SK-N-SH treated with all-trans-retinoic acid at 6 μM for 48 hours (cell line): Measurements from ENCODE around the gene BPIFB6.

Source experiments
- ARNTL ChIP-seq: fragments of 450-650 bp; formaldehyde crosslinking; IDR thresholded peaks from 2 replicates; pipeline ENCODE4 v1.5.0; 2020; ENCODE audit warnings: low read depth, mild to moderate bottlenecking, moderate library complexity, borderline replicate concordance
- BACH2 ChIP-seq: fragments of 250-450 bp; sonication (Bioruptor Pico); IDR thresholded peaks from 2 replicates; pipeline ENCODE4 v1.9.0; 2021; ENCODE audit warnings: mild to moderate bottlenecking, borderline replicate concordance
- CSRNP3 ChIP-seq: fragments of 250-450 bp; sonication (Bioruptor Pico); IDR thresholded peaks from 2 replicates; pipeline ENCODE4 v1.5.1; 2021; ENCODE audit warnings: mild to moderate bottlenecking, moderate library complexity
- ISL1 ChIP-seq: fragments of 250-450 bp; sonication (Bioruptor Pico); IDR thresholded peaks from 2 replicates; pipeline ENCODE4 v2.1.2; 2022; ENCODE audit warnings: mild to moderate bottlenecking, moderate library complexity
- OSR1 ChIP-seq: fragments of 250-450 bp; sonication (Bioruptor Pico); IDR thresholded peaks from 2 replicates; pipeline ENCODE4 v1.8.0; 2022; ENCODE audit warnings: moderate library complexity, mild to moderate bottlenecking, inconsistent platforms
- RARB ChIP-seq: fragments of 250-450 bp; sonication (Bioruptor Pico); IDR thresholded peaks from 2 replicates; pipeline ENCODE4 v1.8.0; 2021; ENCODE audit warnings: mild to moderate bottlenecking, moderate library complexity
- SNAI2 ChIP-seq: fragments of 250-450 bp; sonication (Bioruptor Pico); IDR thresholded peaks from 2 replicates; pipeline ENCODE4 v1.5.0; 2020; ENCODE audit warnings: mild to moderate bottlenecking, moderate library complexity
- TCF4 ChIP-seq: fragments of 250-450 bp; sonication (Bioruptor Pico); IDR thresholded peaks from 2 replicates; pipeline ENCODE4 v1.8.0; 2021; ENCODE audit warnings: mild to moderate bottlenecking, moderate library complexity, borderline replicate concordance
- ZC3H10 ChIP-seq: fragments of 250-450 bp; sonication (Bioruptor Pico); IDR thresholded peaks from 2 replicates; pipeline ENCODE4 v1.5.1; 2021; ENCODE audit warnings: mild to moderate bottlenecking, moderate library complexity
- TF ChIP-seq, protein P1 (sequence below): fragments of 250-450 bp; sonication (Bioruptor Pico); IDR thresholded peaks from 2 replicates; pipeline ENCODE4 v1.5.0; 2020; ENCODE audit warnings: mild to moderate bottlenecking, moderate library complexity
- TF ChIP-seq, protein P2 (sequence below): fragments of 250-450 bp; sonication (Bioruptor Pico); IDR thresholded peaks from 2 replicates; pipeline ENCODE4 v1.5.1; 2020; ENCODE audit warnings: low read depth, mild to moderate bottlenecking, moderate library complexity

DNA sequence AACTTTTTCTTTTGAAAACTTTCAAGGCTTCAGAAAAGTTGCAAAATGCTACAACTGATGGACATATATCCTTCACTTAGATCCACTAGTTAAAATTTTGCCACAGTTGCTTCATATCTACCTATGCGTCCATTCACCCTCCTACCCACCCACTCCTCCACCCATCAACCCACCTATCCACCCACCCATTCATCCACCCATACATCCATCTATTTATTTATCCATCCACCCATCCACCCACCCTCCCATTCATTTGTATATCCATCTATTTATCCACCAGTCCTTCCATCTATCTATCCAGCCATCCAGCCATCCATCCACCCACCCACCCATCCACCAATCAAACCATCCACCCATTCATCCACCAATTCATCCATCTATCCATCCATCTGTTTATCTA lies 61.6 kb downstream of the BPIFB6 start:
- TF ChIP-seq, protein P1, sequence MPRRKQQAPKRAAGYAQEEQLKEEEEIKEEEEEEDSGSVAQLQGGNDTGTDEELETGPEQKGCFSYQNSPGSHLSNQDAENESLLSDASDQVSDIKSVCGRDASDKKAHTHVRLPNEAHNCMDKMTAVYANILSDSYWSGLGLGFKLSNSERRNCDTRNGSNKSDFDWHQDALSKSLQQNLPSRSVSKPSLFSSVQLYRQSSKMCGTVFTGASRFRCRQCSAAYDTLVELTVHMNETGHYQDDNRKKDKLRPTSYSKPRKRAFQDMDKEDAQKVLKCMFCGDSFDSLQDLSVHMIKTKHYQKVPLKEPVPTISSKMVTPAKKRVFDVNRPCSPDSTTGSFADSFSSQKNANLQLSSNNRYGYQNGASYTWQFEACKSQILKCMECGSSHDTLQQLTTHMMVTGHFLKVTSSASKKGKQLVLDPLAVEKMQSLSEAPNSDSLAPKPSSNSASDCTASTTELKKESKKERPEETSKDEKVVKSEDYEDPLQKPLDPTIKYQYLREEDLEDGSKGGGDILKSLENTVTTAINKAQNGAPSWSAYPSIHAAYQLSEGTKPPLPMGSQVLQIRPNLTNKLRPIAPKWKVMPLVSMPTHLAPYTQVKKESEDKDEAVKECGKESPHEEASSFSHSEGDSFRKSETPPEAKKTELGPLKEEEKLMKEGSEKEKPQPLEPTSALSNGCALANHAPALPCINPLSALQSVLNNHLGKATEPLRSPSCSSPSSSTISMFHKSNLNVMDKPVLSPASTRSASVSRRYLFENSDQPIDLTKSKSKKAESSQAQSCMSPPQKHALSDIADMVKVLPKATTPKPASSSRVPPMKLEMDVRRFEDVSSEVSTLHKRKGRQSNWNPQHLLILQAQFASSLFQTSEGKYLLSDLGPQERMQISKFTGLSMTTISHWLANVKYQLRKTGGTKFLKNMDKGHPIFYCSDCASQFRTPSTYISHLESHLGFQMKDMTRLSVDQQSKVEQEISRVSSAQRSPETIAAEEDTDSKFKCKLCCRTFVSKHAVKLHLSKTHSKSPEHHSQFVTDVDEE (CRISPR knock-in tag), result no peak
- no peak for TF ChIP-seq RARB (CRISPR knock-in tag)
- TF ChIP-seq, protein P2, sequence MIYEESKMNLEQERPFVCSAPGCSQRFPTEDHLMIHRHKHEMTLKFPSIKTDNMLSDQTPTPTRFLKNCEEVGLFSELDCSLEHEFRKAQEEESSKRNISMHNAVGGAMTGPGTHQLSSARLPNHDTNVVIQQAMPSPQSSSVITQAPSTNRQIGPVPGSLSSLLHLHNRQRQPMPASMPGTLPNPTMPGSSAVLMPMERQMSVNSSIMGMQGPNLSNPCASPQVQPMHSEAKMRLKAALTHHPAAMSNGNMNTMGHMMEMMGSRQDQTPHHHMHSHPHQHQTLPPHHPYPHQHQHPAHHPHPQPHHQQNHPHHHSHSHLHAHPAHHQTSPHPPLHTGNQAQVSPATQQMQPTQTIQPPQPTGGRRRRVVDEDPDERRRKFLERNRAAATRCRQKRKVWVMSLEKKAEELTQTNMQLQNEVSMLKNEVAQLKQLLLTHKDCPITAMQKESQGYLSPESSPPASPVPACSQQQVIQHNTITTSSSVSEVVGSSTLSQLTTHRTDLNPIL (CRISPR knock-in tag), result no peak
- no peak for TF ChIP-seq TCF4
- no peak for TF ChIP-seq CSRNP3 (CRISPR knock-in tag)
- TF ChIP-seq SNAI2 (CRISPR knock-in tag), result no peak
- no peak for TF ChIP-seq ARNTL
- TF ChIP-seq ISL1 (CRISPR knock-in tag), result no peak
- TF ChIP-seq ZC3H10 (CRISPR knock-in tag), result no peak
- TF ChIP-seq OSR1 (CRISPR knock-in tag), result no peak
- no peak for TF ChIP-seq BACH2
